H1 (cell line): ENCODE data around the gene CTDP1. TPM values are rescaled to one million over a fixed set of nuclear protein-coding genes. Genes with fewer than 3 reads are reported as not detected.
A peak's percentile ranks its signal among the peaks of the same experiment; 100 is the strongest.

ENCODE experiments used
- CTCF ChIA-PET: fragments of 300-600 bp; sonication (Branson Sonifier 250); formaldehyde crosslinking; loops from one replicate; lab custom pipeline; 2021; ENCODE audit not compliant: partially characterized antibody; lab: Charles Lee
- POLR2A ChIA-PET: fragments of 300-600 bp; sonication (Branson Sonifier 250); formaldehyde crosslinking; loops from one replicate; lab custom pipeline; 2021; ENCODE audit warnings: inconsistent platforms; ENCODE audit not compliant: partially characterized antibody; lab: Charles Lee
- DNase-seq, 2 experiments: peaks; one replicate each; pipeline versions ENCODE4 v3.0.0 to v3.0.0-alpha.2; 2010 to 2022; ENCODE audit warnings: low spot score in 2 of 2, low read depth in 1 of 2, mixed read lengths in 1 of 2
- FAIRE-seq: peaks from 2 replicates; lab custom pipeline; 2011; peaks lifted over from hg19 to GRCh38; lab: Jason Lieb, UNC
- H2AFZ ChIP-seq: 2 replicates; pipeline ENCODE4 v1.8.1; 2012; ENCODE audit warnings: low read length, inconsistent platforms
- H2AK5ac ChIP-seq: 2 replicates; pipeline ENCODE4 v1.6.1; 2013; ENCODE audit warnings: low read depth, low read length
- H2BK120ac ChIP-seq: replicated peaks from 2 replicates; pipeline ENCODE3; 2013; ENCODE audit warnings: low read depth, low read length, inconsistent platforms
- H2BK12ac ChIP-seq: 2 replicates; pipeline ENCODE4 v1.6.1; 2013; ENCODE audit warnings: low read depth, low read length
- H2BK15ac ChIP-seq: 2 replicates; pipeline ENCODE4 v1.6.1; 2013; ENCODE audit warnings: low read length
- H2BK20ac ChIP-seq: 2 replicates; pipeline ENCODE4 v1.6.1; 2013; ENCODE audit warnings: low read length
- H2BK5ac ChIP-seq: 2 replicates; pipeline ENCODE4 v1.6.1; 2013; ENCODE audit warnings: low read depth, low read length
- H3K14ac ChIP-seq: 2 replicates; pipeline ENCODE4 v1.6.1; 2013; ENCODE audit warnings: inconsistent platforms; ENCODE audit not compliant: insufficient read length
- H3K18ac ChIP-seq: 2 replicates; pipeline ENCODE4 v1.6.1; 2013; ENCODE audit warnings: low read length; ENCODE audit errors: extremely low read depth
- H3K23ac ChIP-seq: 2 replicates; pipeline ENCODE4 v1.6.1; 2013; ENCODE audit warnings: inconsistent platforms; ENCODE audit not compliant: insufficient read length
- H3K23me2 ChIP-seq: 2 replicates; pipeline ENCODE4 v1.6.1; 2013; ENCODE audit warnings: low read depth, low read length
- H3K27ac ChIP-seq: 2 replicates; pipeline ENCODE4 v1.6.1; 2011; ENCODE audit warnings: low read depth, low read length, inconsistent platforms
- H3K27me3 ChIP-seq, 4 experiments: replicated peaks in 1 of 4; 1 replicate in 1 of 4; 2 replicates in 3 of 4; pipeline versions ENCODE4 v1.6.1 to v1.8.1; 2011 to 2013; ENCODE audit warnings: low read length in 3 of 4, mild to moderate bottlenecking in 3 of 4, inconsistent platforms in 2 of 4, mixed read lengths in 2 of 4, moderate library complexity in 1 of 4; ENCODE audit not compliant: control insufficient read depth in 3 of 4, insufficient read depth in 3 of 4; ENCODE audit errors: extremely low read depth in 1 of 4
- H3K36me3 ChIP-seq, 4 experiments: 2 replicates each; pipeline versions ENCODE4 v1.6.1 to v1.8.1; 2011 to 2013; ENCODE audit warnings: mild to moderate bottlenecking in 4 of 4, low read length in 3 of 4, moderate library complexity in 2 of 4, control low read depth in 1 of 4, inconsistent platforms in 1 of 4; ENCODE audit not compliant: insufficient read depth in 4 of 4, control insufficient read depth in 2 of 4
- H3K4ac ChIP-seq: replicated peaks from 2 replicates; pipeline ENCODE3; 2013; ENCODE audit warnings: low read length, low read depth, mixed read lengths, inconsistent platforms; ENCODE audit not compliant: insufficient read length
- H3K4me1 ChIP-seq, 4 experiments: replicated peaks in 1 of 4; 1 replicate in 1 of 4; 2 replicates in 3 of 4; pipeline versions ENCODE4 v1.6.1 to v1.8.1; 2011 to 2013; ENCODE audit warnings: low read length in 3 of 4, inconsistent platforms in 2 of 4, mixed read lengths in 1 of 4; ENCODE audit not compliant: insufficient read depth in 4 of 4, control insufficient read depth in 3 of 4
- H3K4me2 ChIP-seq, 2 experiments: 2 replicates each; pipeline versions ENCODE4 v1.6.1 to v1.8.1; 2011 to 2013; ENCODE audit warnings: low read depth in 2 of 2, low read length in 2 of 2, control low read depth in 1 of 2, inconsistent platforms in 1 of 2, mild to moderate bottlenecking in 1 of 2; ENCODE audit not compliant: insufficient read depth in 1 of 2
- H3K4me3 ChIP-seq, 4 experiments: fragments of 200-600, 300-600 bp in 1 of 4; sonication (generic), shearing (Covaris generic), sonication (Bioruptor Twin) in 1 of 4; 2 replicates each; pipeline versions ENCODE4 v1.5.1 to v1.8.1; 2011 to 2016; ENCODE audit warnings: low read length in 4 of 4, low read depth in 3 of 4, control low read depth in 2 of 4, inconsistent platforms in 2 of 4, mild to moderate bottlenecking in 2 of 4, mixed read lengths in 1 of 4, moderate library complexity in 1 of 4; ENCODE audit not compliant: insufficient read depth in 2 of 4; ENCODE audit errors: extremely low read depth in 1 of 4
- H3K56ac ChIP-seq: replicated peaks from 2 replicates; pipeline ENCODE3; 2013; ENCODE audit warnings: low read depth, mild to moderate bottlenecking, mixed read lengths, low read length, inconsistent platforms; ENCODE audit not compliant: insufficient read length
- H3K79me1 ChIP-seq: 2 replicates; pipeline ENCODE4 v1.6.1; 2013; ENCODE audit warnings: low read depth, low read length, control low read depth
- H3K79me2 ChIP-seq, 2 experiments: 2 replicates each; pipeline versions ENCODE4 v1.6.1 to v1.8.1; 2012 to 2013; ENCODE audit warnings: low read length in 2 of 2, mild to moderate bottlenecking in 2 of 2, inconsistent platforms in 1 of 2; ENCODE audit not compliant: insufficient read depth in 2 of 2, control insufficient read depth in 1 of 2
- H3K9ac ChIP-seq, 4 experiments: replicated peaks in 1 of 4; 1 replicate in 1 of 4; 2 replicates in 3 of 4; pipeline versions ENCODE4 v1.6.1 to v1.8.1; 2011 to 2013; ENCODE audit warnings: low read depth in 3 of 4, low read length in 3 of 4, control low read depth in 2 of 4, mild to moderate bottlenecking in 2 of 4, moderate library complexity in 2 of 4, inconsistent platforms in 1 of 4; ENCODE audit errors: extremely low read depth in 1 of 4
- H3K9me3 ChIP-seq, 2 experiments: 2 replicates each; pipeline versions ENCODE4 v1.6.1 to v1.8.1; 2012 to 2013; ENCODE audit warnings: mild to moderate bottlenecking in 2 of 2, moderate library complexity in 2 of 2, control low read depth in 1 of 2, inconsistent platforms in 1 of 2, low read depth in 1 of 2, low read length in 1 of 2, mixed read lengths in 1 of 2; ENCODE audit not compliant: insufficient read depth in 2 of 2
- H4K20me1 ChIP-seq, 2 experiments: replicated peaks in 1 of 2; 2 replicates each; pipeline versions ENCODE3 to v1.8.1; 2011 to 2013; ENCODE audit warnings: inconsistent platforms in 2 of 2, low read length in 2 of 2, mild to moderate bottlenecking in 1 of 2; ENCODE audit not compliant: insufficient read depth in 2 of 2, control insufficient read depth in 1 of 2
- H4K5ac ChIP-seq: 2 replicates; pipeline ENCODE4 v1.6.1; 2013; ENCODE audit warnings: low read length, low read depth, mixed read lengths, inconsistent platforms; ENCODE audit not compliant: insufficient read length
- H4K8ac ChIP-seq: 2 replicates; pipeline ENCODE4 v1.8.0; 2013; ENCODE audit warnings: mild to moderate bottlenecking, moderate library complexity, low read length, inconsistent platforms; ENCODE audit not compliant: insufficient read depth; ENCODE audit errors: extremely low read depth
- H4K91ac ChIP-seq: replicated peaks from 2 replicates; pipeline ENCODE3; 2013; ENCODE audit warnings: low read length, mixed read lengths, inconsistent platforms; ENCODE audit not compliant: insufficient read length
- ASH2L ChIP-seq: fragments of 200-600, 300-600 bp; sonication (generic); IDR thresholded peaks from one replicate; pipeline ENCODE4 v1.7.1; 2017; ENCODE audit warnings: low read length
- BRCA1 ChIP-seq: IDR thresholded peaks from 2 replicates; pipeline ENCODE4 v1.6.1; 2012; ENCODE audit warnings: low read depth, low read length, improper control_type of control experiment
- CHD1 ChIP-seq: IDR thresholded peaks from 2 replicates; pipeline ENCODE4 v1.6.1; 2012; ENCODE audit warnings: low read depth, low read length, improper control_type of control experiment
- CHD2 ChIP-seq: IDR thresholded peaks from 2 replicates; pipeline ENCODE4 v1.6.1; 2012; ENCODE audit warnings: low read length, improper control_type of control experiment
- CTBP2 ChIP-seq: IDR thresholded peaks from 2 replicates; pipeline ENCODE4 v1.7.0; 2011; ENCODE audit warnings: borderline replicate concordance, mild to moderate bottlenecking, moderate library complexity, mixed read lengths, low read length; ENCODE audit not compliant: insufficient read depth, insufficient read length
- EZH2 ChIP-seq: fragments of 200-600 bp; sonication (generic); IDR thresholded peaks from 2 replicates; pipeline ENCODE4 v1.7.1; 2012; ENCODE audit warnings: low read depth, mild to moderate bottlenecking, moderate library complexity, low read length, inconsistent platforms; ENCODE audit not compliant: severe bottlenecking
- FOSL1 ChIP-seq: IDR thresholded peaks from 2 replicates; pipeline ENCODE4 v1.6.1; 2011; ENCODE audit warnings: mild to moderate bottlenecking, low read depth, low read length, moderate library complexity; ENCODE audit not compliant: insufficient read depth
- JUN ChIP-seq: IDR thresholded peaks from 2 replicates; pipeline ENCODE4 v1.6.1; 2011; ENCODE audit warnings: low read depth, mild to moderate bottlenecking, improper control_type of control experiment, low read length
- JUND ChIP-seq: IDR thresholded peaks from 2 replicates; pipeline ENCODE4 v1.6.1; 2011; ENCODE audit warnings: mild to moderate bottlenecking, improper control_type of control experiment, low read length
- KDM4A ChIP-seq: IDR thresholded peaks from one replicate; pipeline ENCODE4 v1.7.1; 2012; ENCODE audit warnings: low read depth, mild to moderate bottlenecking, moderate library complexity, low read length, inconsistent platforms; ENCODE audit not compliant: severe bottlenecking
- NRF1 ChIP-seq: IDR thresholded peaks from 2 replicates; pipeline ENCODE4 v1.6.1; 2011; ENCODE audit warnings: mild to moderate bottlenecking, low read depth, low read length, improper control_type of control experiment
- RBBP5 ChIP-seq: IDR thresholded peaks from 2 replicates; pipeline ENCODE4 v1.7.1; 2012; ENCODE audit warnings: low read depth, mild to moderate bottlenecking, inconsistent platforms, low read length, moderate library complexity, borderline replicate concordance
- SP1 ChIP-seq: IDR thresholded peaks from 2 replicates; pipeline ENCODE4 v1.6.1; 2011; ENCODE audit warnings: low read depth, low read length
- TBP ChIP-seq: IDR thresholded peaks from 2 replicates; pipeline ENCODE4 v1.6.1; 2011; ENCODE audit warnings: low read depth, low read length, improper control_type of control experiment
- TEAD4 ChIP-seq: IDR thresholded peaks from 2 replicates; pipeline ENCODE4 v1.6.1; 2012; ENCODE audit warnings: low read depth, low read length, inconsistent platforms, mixed read lengths
- YY1 ChIP-seq: IDR thresholded peaks from 2 replicates; pipeline ENCODE4 v1.6.1; 2011; ENCODE audit warnings: low read depth, mild to moderate bottlenecking, low read length
- WGBS, 2 experiments: shearing (Covaris generic) in 1 of 2; methylation state at CpG; one replicate each; pipeline versions ENCODE4 v1.1.6 to v1.1.7; 2013 to 2015; ENCODE audit warnings: low lambda C conversion rate in 2 of 2, mixed read lengths in 2 of 2, inconsistent platforms in 1 of 2, low coverage in 1 of 2, missing lambda C conversion rate in 1 of 2; ENCODE audit not compliant: insufficient replicate concordance in 2 of 2, insufficient coverage in 1 of 2, insufficient read length in 1 of 2; ENCODE audit errors: extremely low coverage in 1 of 2, missing lambda C conversion rate in 1 of 2; 5-methylcytosine and 5-hydroxymethylcytosine counted together
- polyA plus RNA-seq, 7 experiments: library from polyadenylated mRNA; depleted of rRNA in 3 of 7; stranded (reverse) in 5 of 7; unstranded in 2 of 7; fragments of >200 nt in 5 of 7; fragments of 200-250 nt in 2 of 7; gene quantifications; 1 replicate in 5 of 7; 2 replicates in 1 of 7; 4 replicates in 1 of 7; pipeline versions ENCODE4 v1.2.1 to v1.2.3, GENCODE V29; 2011 to 2013; ENCODE audit warnings: missing spikeins in 2 of 7, mixed read lengths in 2 of 7
- total RNA-seq: library from RNA; stranded (reverse); fragmentation: NEBNext Ultra II Directional; extraction: Animal tissue kit (Norgen Biotek cat#: 25700); gene quantifications from 2 replicates; pipeline ENCODE4 v1.2.1, GENCODE V29; 2021

CTDP1 gene
- total and polyA plus RNA-seq, 2 of the 8 experiments (the other 6 are each of a cell fraction or from before 2014, with no cell fraction given), result 16.6 to 37.0 TPM

DNA sequence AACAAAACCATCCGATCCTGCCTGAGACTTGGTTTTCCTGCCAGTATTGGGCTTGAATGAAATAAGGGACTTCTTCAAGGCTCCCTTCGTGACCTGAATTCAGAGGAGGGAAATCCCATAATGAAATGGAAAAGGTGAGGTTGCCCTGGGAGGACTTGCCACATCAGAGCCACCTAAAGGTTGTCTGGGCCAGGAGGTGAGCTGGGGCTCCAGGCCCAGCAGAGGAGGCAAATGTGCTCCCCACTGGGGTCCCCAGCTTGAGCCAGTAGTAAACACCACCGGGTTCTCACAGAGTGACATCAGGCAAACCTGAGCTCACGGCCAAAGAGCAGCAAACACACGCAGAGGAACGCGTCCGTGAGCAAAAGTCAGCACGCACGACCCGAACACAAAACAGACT is 28.6 kb upstream of the CTDP1 start:
- no peak overlapping the region for H3K14ac ChIP-seq
- no peak overlapping the region for H3K27ac ChIP-seq
- 0 out of 4 replicates have a peak, but pooled peaks cover 0 to 2% of the 10 kb centered on the region in 2 experiments for H3K9me3 ChIP-seq
- H2AK5ac ChIP-seq, result no peak overlapping the region
- no peak overlapping the region for H3K23ac ChIP-seq
- no peaks in the 10 kb centered on the region for H3K79me1 ChIP-seq
- no peak overlapping the region for H2BK120ac ChIP-seq
- 93% methylated on average over 11 of the region's 11 CpGs; no CpG with 5 or more reads in 1 of the 2 experiments for whole genome bisulfite sequencing, 2 experiments
- H2BK15ac ChIP-seq, result no peak overlapping the region
- H3K27me3 ChIP-seq, result no peaks in the 10 kb centered on the region
- H2BK20ac ChIP-seq, result no peak overlapping the region
- H3K4me2 ChIP-seq, result no peak overlapping the region
- ChIA-PET POLR2A (no interaction called here), CTCF (no interaction called here)
- no peak for DNase-seq
- H2BK5ac ChIP-seq, result no peak overlapping the region
- H3K4me1 ChIP-seq, result no peaks in the 10 kb centered on the region
- H4K8ac ChIP-seq, result peak overlapping the region; percentile 25; the same call in 1 of the 2 replicates
- no peaks in the 10 kb centered on the region for H4K20me1 ChIP-seq
- H3K9ac ChIP-seq, result no peak overlapping the region
- H3K56ac ChIP-seq, result no peak overlapping the region
- H3K36me3 ChIP-seq, result no peaks in the 10 kb centered on the region; a peak in 1 of 8 replicates
- H3K79me2 ChIP-seq, result no peaks in the 10 kb centered on the region
- no peak overlapping the region for H2BK12ac ChIP-seq
- no peaks in the 10 kb centered on the region for H3K23me2 ChIP-seq
- H2AFZ ChIP-seq, result no peak overlapping the region
- H3K4me3 ChIP-seq, result no peak overlapping the region
- FAIRE-seq, result no peak
- H3K18ac ChIP-seq, result no peak overlapping the region
- no peak overlapping the region for H4K91ac ChIP-seq
- no peak overlapping the region for H4K5ac ChIP-seq
- no peak overlapping the region for H3K4ac ChIP-seq
- TF ChIP-seq NRF1, result no peak
- TF ChIP-seq RBBP5, result no peak
- TF ChIP-seq TBP, result no peak
- no peak for TF ChIP-seq JUND
- no peak for TF ChIP-seq EZH2
- TF ChIP-seq YY1, result no peak
- TF ChIP-seq CHD2, result no peak
- no peak for TF ChIP-seq TEAD4
- TF ChIP-seq KDM4A, result no peak
- TF ChIP-seq CTBP2, result no peak
- TF ChIP-seq ASH2L, result no peak
- TF ChIP-seq FOSL1, result no peak
- no peak for TF ChIP-seq BRCA1
- no peak for TF ChIP-seq CHD1
- no peak for TF ChIP-seq SP1
- no peak for TF ChIP-seq JUN
